ENCODE data around the gene TSPAN6.

TSPAN6 gene
- long read RNA-seq, donor 1, transcript TSPAN6-201 (8 exons, 2,206 nt): major isoform, 114 of 124 reads
- long read RNA-seq, donor 1, partial matches to known transcripts: 5 of 124 reads
- long read RNA-seq, donor 1, other reads (novel, unspliced or antisense): 5 of 124 reads
- long read RNA-seq, donor 2, transcript TSPAN6-201 (8 exons, 2,206 nt): major isoform, 73 of 73 reads
- long read RNA-seq, donor 2, partial matches to known transcripts: 0 of 73 reads
- long read RNA-seq, donor 2, other reads (novel, unspliced or antisense): 0 of 73 reads
- long read RNA-seq, donor 3, transcript TSPAN6-201 (8 exons, 2,206 nt): major isoform, 39 of 46 reads
- long read RNA-seq, donor 3, partial matches to known transcripts: 0 of 46 reads
- long read RNA-seq, donor 3, other reads (novel, unspliced or antisense): 7 of 46 reads
- long read RNA-seq, donor 4, transcript TSPAN6-201 (8 exons, 2,206 nt): major isoform, 60 of 90 reads
- long read RNA-seq, donor 4, partial matches to known transcripts: 30 of 90 reads
- long read RNA-seq, donor 4, other reads (novel, unspliced or antisense): 0 of 90 reads
- long read RNA-seq, donor 5, transcript TSPAN6-201 (8 exons, 2,206 nt): major isoform, 119 of 148 reads
- long read RNA-seq, donor 5, partial matches to known transcripts: 29 of 148 reads
- long read RNA-seq, donor 5, other reads (novel, unspliced or antisense): 0 of 148 reads
- long read RNA-seq, donor 6, transcript TSPAN6-201 (8 exons, 2,206 nt): major isoform, 65 of 73 reads
- long read RNA-seq, donor 6, partial matches to known transcripts: 8 of 73 reads
- long read RNA-seq, donor 6, other reads (novel, unspliced or antisense): 0 of 73 reads
- long read RNA-seq, donor 7, transcript TSPAN6-201 (8 exons, 2,206 nt): major isoform, 109 of 109 reads
- long read RNA-seq, donor 7, partial matches to known transcripts: 0 of 109 reads
- long read RNA-seq, donor 7, other reads (novel, unspliced or antisense): 0 of 109 reads
- long read RNA-seq, donor 8, transcript TSPAN6-201 (8 exons, 2,206 nt): major isoform, 90 of 101 reads
- long read RNA-seq, donor 8, partial matches to known transcripts: 5 of 101 reads
- long read RNA-seq, donor 8, other reads (novel, unspliced or antisense): 6 of 101 reads

DNA sequence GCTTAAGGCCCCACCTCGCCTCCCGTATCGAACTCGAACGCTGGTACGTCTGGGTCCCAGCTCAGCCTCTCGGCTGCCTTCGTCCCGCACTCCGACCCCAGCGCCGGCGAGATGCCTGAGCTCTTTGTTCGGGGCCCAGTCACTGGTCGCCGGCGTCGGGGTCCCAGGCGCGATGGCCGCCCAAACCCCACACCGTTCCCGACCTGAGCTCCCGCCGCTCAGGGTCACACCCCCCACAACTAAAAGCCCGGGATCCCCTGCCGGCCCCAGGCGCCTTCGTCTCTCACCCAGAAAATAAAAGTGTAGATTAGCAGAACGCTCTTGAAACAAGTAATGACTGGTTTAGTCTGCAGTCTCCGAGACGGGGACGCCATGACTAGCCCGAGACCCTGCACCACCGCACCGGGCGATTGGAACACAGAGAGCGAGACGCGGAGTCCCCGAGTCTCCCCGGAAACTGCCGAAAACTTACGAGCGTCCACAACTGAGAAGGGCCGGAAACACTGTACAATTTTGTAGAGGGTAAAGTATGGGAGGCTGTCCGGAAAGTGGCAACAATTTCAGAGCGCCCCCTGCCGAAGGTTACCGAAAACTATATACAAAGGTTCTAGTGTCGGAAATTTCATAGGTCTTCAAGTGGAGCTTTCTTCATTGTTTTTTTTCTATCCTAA lies at the start of gene TSPAN6:
TSS of gene TSPAN6 (minus strand) at position 486 of the 671 bp plus-strand sequence. CDS start at position 374, 112 bp downstream.
- DNase-seq: peak; percentile 78

DNA sequence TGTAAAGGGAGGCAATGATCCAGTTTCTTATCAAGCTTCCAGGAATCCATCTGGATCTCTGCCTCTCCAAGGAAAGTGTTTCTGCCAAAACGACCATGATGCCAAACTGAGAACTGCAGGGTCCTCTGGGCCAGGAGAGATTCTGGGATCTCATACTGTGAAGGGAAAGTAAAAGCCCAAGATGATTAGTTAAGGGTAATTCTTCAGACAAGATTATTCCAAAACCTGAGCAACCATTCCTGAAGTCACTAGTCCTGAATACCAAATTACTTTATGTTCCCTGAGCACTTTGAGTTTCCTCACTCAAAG lies 49.3 kb upstream of the TSPAN6 start:
- DNase-seq: no peak

- peak; percentile 12 for DNase-seq
Observed at GRCh38 chrX:100685284-100685996, 48.8 kb upstream of the TSPAN6 start.

GRCh38 chrX:100682939-100683338 lies 46.3 kb upstream of the TSPAN6 start:
- no peak for DNase-seq

DNA sequence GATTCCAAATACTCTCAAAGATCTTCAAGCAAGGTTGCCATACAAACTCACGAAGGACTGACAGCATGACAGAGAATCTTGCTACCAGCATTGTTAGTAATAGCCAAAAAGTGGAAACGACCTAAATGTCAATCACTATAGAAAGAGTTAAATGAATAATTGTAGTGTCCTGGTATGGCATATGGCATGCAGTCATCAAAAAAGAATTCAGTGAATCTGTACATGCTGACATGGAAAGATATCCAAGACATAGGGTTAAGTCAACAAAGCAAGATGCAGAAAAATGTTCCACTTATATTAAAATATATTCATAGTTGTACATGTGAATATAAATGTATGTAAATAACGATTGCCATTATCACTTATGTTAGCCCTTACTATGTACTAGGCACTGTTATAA lies 45.0 kb upstream of the TSPAN6 start:
- DNase-seq: no peak

GRCh38 chrX:100680756-100681155 lies 44.1 kb upstream of the TSPAN6 start:
- DNase-seq: no peak

DNA sequence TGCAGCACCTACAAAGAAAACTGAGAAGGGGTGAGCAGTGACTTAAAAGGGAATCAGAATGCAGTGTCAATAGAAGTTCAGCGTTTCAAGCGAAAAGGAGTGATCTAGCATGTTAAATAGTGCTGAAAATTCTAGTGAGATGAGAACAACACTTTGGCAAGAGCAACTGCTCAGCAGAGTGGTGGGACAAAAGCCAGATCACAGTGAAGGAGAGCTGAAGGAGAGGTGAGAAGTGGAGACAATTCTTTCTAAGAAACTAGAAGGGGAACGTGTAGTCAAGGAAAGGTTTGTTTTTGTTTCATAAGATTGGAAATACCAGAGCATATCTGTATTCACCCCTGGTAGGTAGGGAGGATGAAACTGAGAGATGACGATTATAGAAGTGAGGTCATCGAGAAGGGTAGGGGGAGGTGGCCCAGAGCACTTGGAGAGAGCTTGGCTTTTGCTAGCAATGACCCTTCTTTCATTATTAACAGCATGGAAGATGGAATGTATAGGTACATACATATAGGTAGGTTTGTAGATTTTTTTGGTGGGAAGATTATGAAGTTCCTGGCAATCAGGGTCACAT lies 41.1 kb upstream of the TSPAN6 start:
- DNase-seq: no peak

- no peak for DNase-seq
Observed at GRCh38 chrX:100674705-100675104, 38.1 kb upstream of the TSPAN6 start.

- DNase-seq: no peak
Observed at GRCh38 chrX:100673397-100673953, 36.9 kb upstream of the TSPAN6 start.

DNA sequence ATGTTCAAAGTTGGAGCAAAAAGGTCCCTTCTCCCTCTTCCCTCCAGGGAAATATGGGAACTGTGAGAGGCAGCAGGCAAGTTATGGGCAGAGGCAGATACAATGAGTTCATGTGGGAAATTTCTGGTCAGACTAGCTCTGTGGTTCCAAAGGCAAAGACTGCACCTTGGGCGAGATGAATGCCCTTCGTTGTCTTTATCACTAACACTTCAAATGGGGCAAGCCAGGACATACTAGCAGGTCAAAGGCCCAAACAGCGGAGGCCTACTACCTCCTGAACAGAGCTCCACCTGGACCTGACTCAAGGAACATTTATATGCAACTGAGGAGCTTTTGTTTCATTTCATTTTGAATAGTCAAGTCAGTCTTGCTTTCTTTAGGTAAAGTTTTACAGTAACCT lies 36.4 kb upstream of the TSPAN6 start:
- DNase-seq: no peak

GRCh38 chrX:100663642-100664041 lies 27.0 kb upstream of the TSPAN6 start:
- no peak for DNase-seq

- no peak for DNase-seq
Observed at GRCh38 chrX:100662796-100663195, 26.2 kb upstream of the TSPAN6 start.

- DNase-seq: no peak
Observed at GRCh38 chrX:100662170-100662569, 25.6 kb upstream of the TSPAN6 start.

- no peak for DNase-seq
Observed at GRCh38 chrX:100659431-100660137, 23.0 kb upstream of the TSPAN6 start.

GRCh38 chrX:100658941-100659381 lies 22.4 kb upstream of the TSPAN6 start:
- DNase-seq: no peak

GRCh38 chrX:100654261-100654660 lies 17.7 kb upstream of the TSPAN6 start:
- no peak for DNase-seq

DNA sequence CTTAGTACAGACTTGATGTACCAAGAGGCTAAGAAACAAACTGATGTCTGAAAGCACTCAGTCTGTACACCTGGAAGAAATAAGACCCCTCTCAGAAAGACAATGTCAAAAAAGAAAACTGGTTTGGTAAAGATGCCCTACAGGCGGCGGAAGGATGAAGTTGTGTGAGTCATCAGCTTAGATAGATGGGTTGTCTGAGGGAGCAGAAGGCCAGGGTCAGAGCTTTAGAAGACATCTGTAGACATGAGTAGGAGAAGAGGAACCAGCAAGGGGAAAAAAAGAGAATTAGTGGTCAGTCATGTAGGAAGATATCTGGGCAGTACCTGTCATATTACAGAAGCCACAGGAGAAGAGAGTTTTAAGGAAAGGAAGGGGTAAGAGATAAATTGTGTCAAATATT lies 15.7 kb upstream of the TSPAN6 start:
- no peak for DNase-seq

- no peak for DNase-seq
Observed at GRCh38 chrX:100650841-100651240, 14.2 kb upstream of the TSPAN6 start.

DNA sequence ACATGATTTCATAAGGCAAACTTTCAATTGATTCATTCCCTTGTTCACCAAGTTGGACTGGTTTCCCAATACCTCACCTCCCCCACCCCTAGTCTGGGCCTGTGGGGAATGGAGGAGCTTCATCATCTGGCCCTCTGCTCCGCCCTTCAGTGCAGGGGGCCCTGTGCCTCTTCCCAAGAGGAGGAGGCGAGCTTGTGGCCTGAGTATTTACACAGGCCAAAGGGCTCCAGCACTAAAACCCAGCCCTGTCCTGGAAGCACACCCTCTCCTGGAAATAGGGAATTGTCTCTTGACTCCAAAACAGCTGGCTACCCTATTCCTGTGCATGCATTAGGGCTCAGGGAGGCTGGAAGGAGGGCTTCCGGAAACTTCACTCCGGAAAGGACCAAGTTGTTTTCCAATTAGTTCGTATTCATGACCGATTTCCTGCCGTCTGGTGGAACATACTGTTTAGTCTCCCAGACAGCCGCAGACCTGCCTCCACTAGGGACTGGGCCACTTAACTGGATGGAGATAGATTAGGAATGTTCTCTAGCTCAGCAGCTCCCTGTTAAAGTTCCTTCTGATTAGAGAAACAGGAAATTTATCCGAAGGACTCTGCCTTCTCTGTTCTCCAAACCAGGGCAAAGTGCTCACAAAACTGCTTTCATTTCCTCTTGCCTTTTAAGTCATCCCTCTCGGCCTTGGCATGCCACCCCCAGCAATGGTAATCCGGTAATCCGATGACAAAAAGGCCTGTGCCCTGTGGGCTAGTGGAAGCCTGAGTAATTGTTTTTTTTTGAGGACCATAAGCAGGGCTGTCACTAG lies 13.1 kb upstream of the TSPAN6 start:
- no peak for DNase-seq

Data from right kidney (tissue), 9 donors.